ENCODE measurements around the gene VIPAS39.
A peak's percentile ranks its signal among the peaks of the same experiment; 100 is the strongest.
"Not testable (repeated sequence)": the region's sequence is repeated elsewhere in the genome, so short reads cannot be mapped to it uniquely, and the experiment has no call there.

The VIPAS39 gene

DNA sequence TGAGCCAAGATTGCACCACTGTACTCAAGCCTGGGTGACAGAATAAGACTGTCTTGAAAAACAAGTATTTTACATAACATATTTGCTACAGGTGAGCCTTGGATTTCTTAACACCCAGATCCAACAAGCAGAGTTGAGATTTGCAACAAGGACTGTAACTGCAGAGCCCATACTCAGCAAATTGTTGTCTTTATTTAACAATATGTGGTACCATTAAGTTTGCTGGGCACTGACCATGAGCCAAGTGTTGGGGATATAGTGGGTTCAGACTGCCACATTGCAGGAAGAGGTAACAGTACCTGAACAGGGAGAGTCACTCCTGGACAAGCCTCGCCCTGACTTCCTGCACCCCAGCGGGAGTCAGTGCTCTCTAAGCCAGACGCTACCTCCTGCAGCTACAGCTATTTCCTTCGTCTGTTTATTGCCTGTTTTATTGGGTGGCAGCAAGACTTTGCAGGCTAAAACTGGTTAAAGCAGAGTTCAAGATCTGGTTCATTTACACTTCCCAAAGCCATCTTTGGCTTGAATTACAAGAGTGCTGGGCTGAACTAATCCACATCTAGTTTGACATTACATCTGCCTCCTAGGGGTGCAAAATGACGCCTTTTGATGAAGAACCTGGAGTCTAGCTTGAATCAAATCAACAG, 12.9 kb upstream of the VIPAS39 start:
- DNase-seq (ENCODE audit: low read depth) = no peak

DNA sequence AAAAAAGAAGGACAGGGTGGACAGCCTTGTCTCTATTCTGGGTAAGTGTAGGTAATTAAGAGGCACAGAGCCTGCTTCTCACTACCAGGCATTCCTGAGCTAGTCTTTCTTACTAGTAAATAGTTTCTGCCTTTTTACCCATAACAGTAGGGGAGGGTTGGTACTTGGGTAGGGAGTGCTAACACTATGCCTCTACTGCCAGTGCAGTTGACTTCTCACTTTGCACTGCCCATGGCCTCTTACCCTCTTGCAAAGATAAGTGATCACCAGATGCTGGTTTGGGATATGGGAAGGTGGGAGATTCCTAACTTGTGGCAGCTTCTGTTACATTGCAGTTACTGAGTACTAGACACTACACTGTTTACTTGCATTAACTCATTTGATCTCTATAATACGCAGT, 12.1 kb upstream of the VIPAS39 start:
- DNase-seq (ENCODE audit: low read depth) = no peak

GRCh38 chr14:77469067-77469505, 11.7 kb upstream of the VIPAS39 start:
- DNase-seq (ENCODE audit: low read depth) = no peak

GRCh38 chr14:77467801-77468200, 10.4 kb upstream of the VIPAS39 start:
- DNase-seq (ENCODE audit: low read depth) = no peak

GRCh38 chr14:77459072-77459723, 1.8 kb upstream of the VIPAS39 start:
- DNase-seq (ENCODE audit: low read depth) = peak; percentile 13

GRCh38 chr14:77458249-77458950, 999 bp upstream of the VIPAS39 start:
- peak; percentile 5 for DNase-seq (ENCODE audit: low read depth)

GRCh38 chr14:77457115-77457521, 283 bp downstream of the VIPAS39 start:
- DNase-seq (ENCODE audit: low read depth) = no peak

GRCh38 chr14:77455966-77456640, 1.3 kb downstream of the VIPAS39 start:
- no peak for DNase-seq (ENCODE audit: low read depth)

DNA sequence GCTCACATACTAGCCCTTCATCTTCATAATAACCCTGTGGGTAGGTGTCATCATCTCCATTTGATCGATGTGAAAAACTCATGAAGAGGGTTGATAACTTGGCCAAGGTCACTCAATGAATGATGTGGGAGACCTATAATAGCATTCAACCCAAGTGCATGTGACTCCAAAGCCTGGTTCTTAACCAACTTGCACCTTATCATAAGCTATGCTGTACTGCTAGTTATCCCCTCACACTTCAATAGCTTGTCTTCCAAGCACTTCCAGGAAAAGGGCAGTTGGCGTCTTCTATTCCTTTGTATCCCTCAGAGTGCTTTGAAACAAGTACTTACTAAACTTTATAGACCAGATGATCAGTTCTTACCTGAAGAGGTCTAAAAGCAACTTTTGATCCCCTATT, 15.2 kb downstream of the VIPAS39 start:
- no peak for DNase-seq (ENCODE audit: low read depth)

DNA sequence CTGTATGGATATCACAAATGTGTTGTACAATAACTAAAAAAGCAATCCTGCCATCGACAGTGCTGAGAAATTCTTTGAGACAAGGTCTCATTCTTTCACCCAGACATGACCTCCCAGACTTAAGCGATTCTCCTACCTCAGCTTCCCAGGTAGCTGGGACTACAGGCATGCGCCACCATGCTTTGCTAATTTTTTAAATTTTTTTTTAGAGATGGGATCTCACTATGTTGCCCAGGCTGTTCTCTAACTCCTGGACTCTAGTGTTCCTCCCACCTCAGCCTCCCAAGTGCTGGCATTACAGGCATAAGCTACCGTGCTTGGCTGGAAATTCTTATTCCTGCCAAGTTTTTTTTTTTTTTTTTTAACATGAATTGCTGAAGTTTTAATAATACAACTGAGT, 17.5 kb downstream of the VIPAS39 start:
- DNase-seq (ENCODE audit: low read depth) = no peak

DNA sequence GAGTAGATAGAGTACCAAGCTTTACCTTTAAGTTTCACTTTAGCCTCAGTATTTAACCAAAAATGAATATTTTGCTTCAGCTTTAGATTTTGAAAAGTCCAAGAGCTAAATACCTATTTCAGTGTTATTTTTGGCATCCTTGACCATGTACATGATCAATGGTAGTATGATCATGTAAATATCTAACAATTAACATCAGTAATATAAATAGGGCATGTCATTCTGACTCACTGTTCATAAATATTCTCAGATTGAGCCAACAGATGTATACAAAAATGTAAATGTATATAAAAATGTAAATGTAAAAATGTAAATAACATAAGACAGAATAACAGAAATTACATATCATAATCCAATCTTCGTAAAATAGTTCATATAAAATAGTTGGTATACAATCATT, 18.8 kb downstream of the VIPAS39 start:
- DNase-seq (ENCODE audit: low read depth) = no peak

GRCh38 chr14:77436042-77436441, 21.4 kb downstream of the VIPAS39 start:
- DNase-seq (ENCODE audit: low read depth) = no peak

DNA sequence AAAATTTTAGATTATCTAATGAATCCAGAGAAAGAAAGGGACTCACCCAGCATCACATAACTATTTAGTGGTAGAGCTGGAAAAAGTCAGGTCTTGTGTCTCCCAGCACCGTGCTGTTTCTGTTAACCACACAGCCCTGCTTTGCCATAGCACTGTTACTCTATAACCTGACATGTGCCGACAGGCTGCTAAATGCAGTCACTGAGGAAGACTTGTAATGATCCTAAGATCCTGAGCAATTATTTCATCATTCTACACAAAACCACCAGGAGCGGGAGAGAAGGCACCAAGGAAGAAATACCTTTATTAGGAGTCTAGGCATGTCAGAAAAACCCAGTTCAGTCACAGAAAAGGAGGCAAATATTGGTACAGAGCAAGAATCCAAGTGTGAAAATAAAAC, 31.0 kb downstream of the VIPAS39 start:
- DNase-seq (ENCODE audit: low read depth) = no peak

DNA sequence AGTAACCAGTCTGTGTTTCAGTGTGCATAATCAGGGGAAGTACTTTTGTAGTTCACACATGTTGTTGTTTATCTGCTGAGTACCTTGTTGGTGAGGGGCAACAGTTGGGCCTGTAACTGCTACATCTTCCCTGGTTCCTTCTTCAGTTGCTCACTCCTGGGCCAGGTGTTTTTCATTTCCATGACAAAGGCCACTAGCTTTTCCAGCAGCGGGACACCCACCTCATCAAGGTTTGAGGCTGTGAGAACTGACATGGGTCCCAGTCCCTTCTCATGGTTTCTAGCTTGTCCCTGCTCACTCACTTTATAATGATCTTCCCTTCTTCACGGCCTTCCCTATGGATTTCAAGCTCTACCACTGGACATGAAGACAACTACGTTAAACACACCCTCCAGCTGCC, 32.5 kb downstream of the VIPAS39 start:
- DNase-seq (ENCODE audit: low read depth) = no peak

DNA sequence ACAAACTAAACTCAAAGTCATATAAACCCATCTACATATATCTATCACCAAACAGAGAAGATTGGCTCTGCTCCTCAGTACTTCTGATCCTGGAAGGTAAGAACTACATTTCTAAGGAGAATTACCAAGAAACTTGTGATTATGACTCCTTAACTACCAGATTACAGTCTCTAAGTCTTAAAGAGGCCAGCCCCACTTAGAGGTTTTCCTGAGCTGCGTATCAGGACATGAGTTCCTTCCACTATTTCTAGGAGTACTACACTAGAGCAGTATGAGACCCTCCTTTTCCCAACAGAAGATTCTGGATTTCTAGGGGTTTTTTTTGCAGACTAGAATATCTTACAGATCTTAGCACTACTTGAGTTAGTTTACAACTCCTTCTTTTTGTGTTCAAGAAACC, 34.0 kb downstream of the VIPAS39 start, which contains the start of gene NOXRED1:
Gene NOXRED1 (minus strand): TSS at position 101 of the 400 bp plus-strand sequence. CDS start 634 bp downstream, outside the sequence.
- DNase-seq (ENCODE audit: low read depth) = no peak

- DNase-seq (ENCODE audit: low read depth) = no peak
These were observed 36.2 kb downstream of the VIPAS39 start for GRCh38 chr14:77421201-77421600.

GRCh38 chr14:77416836-77417235, 40.6 kb downstream of the VIPAS39 start:
- no peak for DNase-seq (ENCODE audit: low read depth)

- DNase-seq (ENCODE audit: low read depth) = not testable (repeated sequence)
These were observed 41.3 kb downstream of the VIPAS39 start for GRCh38 chr14:77416098-77416497.

DNA sequence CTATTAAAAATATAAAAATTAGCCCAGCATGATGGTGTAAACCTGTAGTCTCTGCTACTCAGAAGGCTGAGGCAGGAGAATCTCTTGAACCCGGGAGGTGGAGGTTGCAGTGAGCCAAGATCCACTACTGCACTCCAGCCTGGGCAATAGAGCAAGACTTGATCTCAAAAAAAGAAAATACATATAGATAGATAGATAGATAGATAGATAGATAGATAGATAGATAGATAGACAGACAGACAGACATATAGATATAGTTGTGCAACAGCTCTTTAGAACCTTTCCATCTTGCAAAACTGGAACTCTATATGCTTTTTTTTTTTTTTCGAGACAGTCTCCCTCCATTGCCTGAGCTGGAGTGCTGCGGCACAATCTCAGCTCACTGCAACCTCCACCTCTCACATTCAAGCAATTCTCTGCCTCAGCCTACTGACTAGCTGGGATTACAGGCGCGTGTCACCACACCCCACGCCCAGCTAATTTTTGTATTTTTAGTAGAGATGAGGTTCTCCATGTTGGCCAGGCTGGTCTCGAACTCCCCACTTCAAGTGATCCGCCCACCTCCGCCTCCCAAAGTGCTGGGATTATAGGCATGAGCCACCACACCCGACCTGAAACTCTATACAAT, 41.9 kb downstream of the VIPAS39 start:
- DNase-seq (ENCODE audit: low read depth) = not testable (repeated sequence)

GRCh38 chr14:77409131-77409533, 48.3 kb downstream of the VIPAS39 start:
- no peak for DNase-seq (ENCODE audit: low read depth)

- DNase-seq (ENCODE audit: low read depth) = no peak
These were observed 50.2 kb downstream of the VIPAS39 start for GRCh38 chr14:77407158-77407557.

GRCh38 chr14:77406718-77407117, 50.7 kb downstream of the VIPAS39 start:
- no peak for DNase-seq (ENCODE audit: low read depth)

Data from stimulated activated CD8-positive, alpha-beta memory T cell treated with anti-CD3 and anti-CD28 coated beads, Interleukin-15, amount 100 ng/mL, for 24 hours (primary cell).